ENCODE results near the gene NUFIP2. TPM values are rescaled to one million over a fixed set of nuclear protein-coding genes. Genes with fewer than 3 reads are reported as not detected.
"Not testable (repeated sequence)": the region's sequence is repeated elsewhere in the genome, so short reads cannot be mapped to it uniquely, and the experiment has no call there.

Gene NUFIP2
- total RNA-seq, 1 experiment from 2014 or later = 93.1 TPM

DNA sequence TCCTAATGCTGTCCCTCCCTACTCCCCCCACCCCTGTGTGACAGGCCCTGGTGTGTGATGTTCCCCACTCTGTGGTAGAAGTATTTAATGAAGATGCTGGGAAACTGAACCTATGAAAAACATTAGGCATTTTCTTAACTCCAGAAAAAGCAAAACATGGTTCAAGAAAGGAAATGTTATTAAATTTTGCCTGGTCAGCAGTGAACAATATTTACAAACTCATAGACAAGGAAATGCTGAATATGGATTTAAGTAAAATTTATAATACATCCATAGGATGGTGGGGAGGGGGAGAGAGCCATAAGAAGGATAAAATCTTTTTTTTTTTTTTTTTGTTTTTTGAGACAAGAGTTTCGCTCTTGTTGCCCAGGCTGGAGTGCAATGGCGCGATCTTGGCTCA lies 58.0 kb downstream of the NUFIP2 start (continued):
- no peak for TF ChIP-seq PREB (CRISPR knock-in tag; IDR thresholded peaks at IDR 0.05; ENCODE audit: borderline replicate concordance)
- no peak for TF ChIP-seq ZNF263 (CRISPR knock-in tag; IDR thresholded peaks at IDR 0.05; ENCODE audit: low read depth)
- TF ChIP-seq RELA (CRISPR knock-in tag; IDR thresholded peaks at IDR 0.05; ENCODE audit: borderline replicate concordance) = no peak
- TF ChIP-seq ZSCAN18 (CRISPR knock-in tag; IDR thresholded peaks at IDR 0.05) = no peak
- TF ChIP-seq ZNF416 (CRISPR knock-in tag; IDR thresholded peaks at IDR 0.05) = no peak
- TF ChIP-seq ARID4B (CRISPR knock-in tag; IDR thresholded peaks at IDR 0.05; ENCODE audit: borderline replicate concordance) = no peak
- TF ChIP-seq GRHL2 (CRISPR knock-in tag; IDR thresholded peaks at IDR 0.05; ENCODE audit: insufficient replicate concordance, severe bottlenecking) = no peak
- no peak for TF ChIP-seq NFYB (CRISPR knock-in tag; conservative IDR thresholded peaks at IDR 0.05; ENCODE audit: low read depth)
- TF ChIP-seq, protein P1, sequence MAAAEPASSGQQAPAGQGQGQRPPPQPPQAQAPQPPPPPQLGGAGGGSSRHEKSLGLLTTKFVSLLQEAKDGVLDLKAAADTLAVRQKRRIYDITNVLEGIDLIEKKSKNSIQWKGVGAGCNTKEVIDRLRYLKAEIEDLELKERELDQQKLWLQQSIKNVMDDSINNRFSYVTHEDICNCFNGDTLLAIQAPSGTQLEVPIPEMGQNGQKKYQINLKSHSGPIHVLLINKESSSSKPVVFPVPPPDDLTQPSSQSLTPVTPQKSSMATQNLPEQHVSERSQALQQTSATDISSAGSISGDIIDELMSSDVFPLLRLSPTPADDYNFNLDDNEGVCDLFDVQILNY (CRISPR knock-in tag; IDR thresholded peaks at IDR 0.05) = no peak
- no peak for TF ChIP-seq JUN (CRISPR knock-in tag; IDR thresholded peaks at IDR 0.05)

- H3K27ac Mint-ChIP-seq; H3K27me3 Mint-ChIP-seq (ENCODE audit: low read depth); H3K9me3 Mint-ChIP-seq; H3K4me3 Mint-ChIP-seq; H3K36me3 Mint-ChIP-seq; POLR2A ChIA-PET; ATAC-seq; DNase-seq (ENCODE audit: low spot score); H3K4me1 Mint-ChIP-seq: not testable (repeated sequence)
- CTCF ChIA-PET = interaction anchor here (1.1 kb wide), 1 partner anchor 110 kb away, joined by 4 read pairs; no protein-coding TSS in a partner anchor
Observed at GRCh38 chr17:29234972-29235371, 59.0 kb downstream of the NUFIP2 start.

- ChIA-PET POLR2A (no interaction called here), CTCF (interaction anchor here (0.7 to 2.2 kb wide), 9 partner anchors 10 to 115 kb away, joined by 3 to 7 read pairs (median 3); no protein-coding TSS in a partner anchor)
- H3K36me3 Mint-ChIP-seq = no peaks in the 10 kb centered on the region
- no peaks in the 10 kb centered on the region for H3K27me3 Mint-ChIP-seq (ENCODE audit: low read depth)
- no peak overlapping the region for H3K27ac Mint-ChIP-seq
- TF ChIP-seq SMAD3 (CRISPR knock-in tag; IDR thresholded peaks at IDR 0.05; ENCODE audit: borderline replicate concordance) (no peak), ZSCAN18 (CRISPR knock-in tag; IDR thresholded peaks at IDR 0.05) (no peak), ZNF263 (CRISPR knock-in tag; IDR thresholded peaks at IDR 0.05; ENCODE audit: low read depth) (no peak), MXD4 (CRISPR knock-in tag; IDR thresholded peaks at IDR 0.05; ENCODE audit: borderline replicate concordance) (no peak), STAT6 (CRISPR knock-in tag; conservative IDR thresholded peaks at IDR 0.05; ENCODE audit: low read depth) (no peak), OVOL2 (CRISPR knock-in tag; IDR thresholded peaks at IDR 0.05; ENCODE audit: borderline replicate concordance) (no peak)
- TF ChIP-seq, protein P2, sequence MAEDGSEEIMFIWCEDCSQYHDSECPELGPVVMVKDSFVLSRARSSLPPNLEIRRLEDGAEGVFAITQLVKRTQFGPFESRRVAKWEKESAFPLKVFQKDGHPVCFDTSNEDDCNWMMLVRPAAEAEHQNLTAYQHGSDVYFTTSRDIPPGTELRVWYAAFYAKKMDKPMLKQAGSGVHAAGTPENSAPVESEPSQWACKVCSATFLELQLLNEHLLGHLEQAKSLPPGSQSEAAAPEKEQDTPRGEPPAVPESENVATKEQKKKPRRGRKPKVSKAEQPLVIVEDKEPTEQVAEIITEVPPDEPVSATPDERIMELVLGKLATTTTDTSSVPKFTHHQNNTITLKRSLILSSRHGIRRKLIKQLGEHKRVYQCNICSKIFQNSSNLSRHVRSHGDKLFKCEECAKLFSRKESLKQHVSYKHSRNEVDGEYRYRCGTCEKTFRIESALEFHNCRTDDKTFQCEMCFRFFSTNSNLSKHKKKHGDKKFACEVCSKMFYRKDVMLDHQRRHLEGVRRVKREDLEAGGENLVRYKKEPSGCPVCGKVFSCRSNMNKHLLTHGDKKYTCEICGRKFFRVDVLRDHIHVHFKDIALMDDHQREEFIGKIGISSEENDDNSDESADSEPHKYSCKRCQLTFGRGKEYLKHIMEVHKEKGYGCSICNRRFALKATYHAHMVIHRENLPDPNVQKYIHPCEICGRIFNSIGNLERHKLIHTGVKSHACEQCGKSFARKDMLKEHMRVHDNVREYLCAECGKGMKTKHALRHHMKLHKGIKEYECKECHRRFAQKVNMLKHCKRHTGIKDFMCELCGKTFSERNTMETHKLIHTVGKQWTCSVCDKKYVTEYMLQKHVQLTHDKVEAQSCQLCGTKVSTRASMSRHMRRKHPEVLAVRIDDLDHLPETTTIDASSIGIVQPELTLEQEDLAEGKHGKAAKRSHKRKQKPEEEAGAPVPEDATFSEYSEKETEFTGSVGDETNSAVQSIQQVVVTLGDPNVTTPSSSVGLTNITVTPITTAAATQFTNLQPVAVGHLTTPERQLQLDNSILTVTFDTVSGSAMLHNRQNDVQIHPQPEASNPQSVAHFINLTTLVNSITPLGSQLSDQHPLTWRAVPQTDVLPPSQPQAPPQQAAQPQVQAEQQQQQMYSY (CRISPR knock-in tag; IDR thresholded peaks at IDR 0.05) = no peak
- H3K4me3 Mint-ChIP-seq = no peak overlapping the region
- no peaks in the 10 kb centered on the region for H3K4me1 Mint-ChIP-seq
- ATAC-seq (no peak), DNase-seq (ENCODE audit: low spot score) (no peak)
- H3K9me3 Mint-ChIP-seq = peaks cover 3% of the 10 kb centered on the region; the same call in 1 of the 2 replicates
Observed at GRCh38 chr17:29233301-29233700, 60.6 kb downstream of the NUFIP2 start.

Measured in WTC11 (cell line).